Right cardiac atrium (tissue), 5 donors: Measurements from ENCODE around the gene FNDC1. TPM values are rescaled to one million over a fixed set of nuclear protein-coding genes. Genes with fewer than 3 reads are reported as not detected.

Experiments used
- ATAC-seq, 2 donors: fragments of 200-7000 bp; cut with Tn5 transposase; one replicate each; pipeline versions ENCODE4 v1.8.0 to v1.9.1; 2020; ENCODE audit warnings: moderate library complexity in 2 of 2, mild to moderate bottlenecking in 1 of 2
- DNase-seq, 3 donors: peaks; one replicate each; pipeline ENCODE4 v3.0.0-alpha.2; 2020
- H3K27ac ChIP-seq: one replicate; pipeline ENCODE4 v1.5.1; 2013; ENCODE audit warnings: mild to moderate bottlenecking, low read length, control low read depth, moderate library complexity
- H3K27me3 ChIP-seq: one replicate; pipeline ENCODE4 v1.6.1; 2013; ENCODE audit not compliant: control insufficient read depth, insufficient read depth
- H3K4me1 ChIP-seq: one replicate; pipeline ENCODE4 v1.6.1; 2013; ENCODE audit warnings: low read length; ENCODE audit not compliant: control insufficient read depth, insufficient read depth
- H3K4me3 ChIP-seq: one replicate; pipeline ENCODE4 v1.5.1; 2013; ENCODE audit warnings: low read length, control low read depth
- H3K9me3 ChIP-seq: one replicate; pipeline ENCODE4 v1.6.1; 2013; ENCODE audit warnings: low read length; ENCODE audit not compliant: control insufficient read depth
- WGBS: extraction: QIAGEN DNeasy Blood & Tissue Kit; methylation state at CpG from one replicate; pipeline ENCODE4 v1.1.7; 2013; 5-methylcytosine and 5-hydroxymethylcytosine counted together
- intact Hi-C, 4 donors: fragments of 100-400 bp; cut with DNase I; formaldehyde crosslinking; loops; one replicate each; pipeline versions ENCODE4 v1.11.0 to v1.14.0; 2022 to 2023
- polyA plus RNA-seq: library from polyadenylated mRNA; stranded (reverse); fragments of 200-250 nt; gene quantifications from one replicate; pipeline ENCODE4 v1.2.3, GENCODE V29; 2013
- total RNA-seq, 4 donors: library from RNA; stranded (reverse); fragmentation: NEBNext Ultra II Directional; extraction: Animal tissue kit (Norgen Biotek cat#: 25700); gene quantifications; one replicate each; pipeline ENCODE4 v1.2.1, GENCODE V29; 2021
- donor health status: healthy with polysubstance abuse.
- donor health status: DM: no; HTN: yes; CAD: no.
- donor health status: DM: no; HTN: no; CAD: no.
- donor health status: DM: no; HTN: yes; CAD: no; lungs with severe emphysema.
- donor health status: DM: yes; HTN: yes; CAD: no.

FNDC1 gene
- total and polyA plus RNA-seq, 5 donors, result 0.07 to 1.3 (median 0.36) TPM

- DNase-seq (no peak), ATAC-seq (no peak)
- no peak overlapping the region for H3K4me3 ChIP-seq
- no peaks in the 10 kb centered on the region for H3K27me3 ChIP-seq
- no peaks in the 10 kb centered on the region for H3K9me3 ChIP-seq
- no peak overlapping the region for H3K27ac ChIP-seq
- intact Hi-C loops, result no loop called here
- H3K4me1 ChIP-seq, result no peaks in the 10 kb centered on the region
- WGBS, result 31% methylated on average over 1 of the region's 1 CpG
Measured at GRCh38 chr6:159156089-159156488, 13.1 kb upstream of the FNDC1 start.

GRCh38 chr6:159157431-159157830 is 11.8 kb upstream of the FNDC1 start:
- H3K27me3 ChIP-seq, result no peaks in the 10 kb centered on the region
- no peaks in the 10 kb centered on the region for H3K9me3 ChIP-seq
- 45% methylated on average over 2 of the region's 2 CpGs for WGBS
- H3K27ac ChIP-seq, result no peak overlapping the region
- H3K4me3 ChIP-seq, result no peak overlapping the region
- ATAC-seq (no peak), DNase-seq (no peak)
- H3K4me1 ChIP-seq, result no peaks in the 10 kb centered on the region
- intact Hi-C loops, result no loop called here

- ATAC-seq, result no peak
- Histone ChIP-seq H3K4me1 (no peaks in the 10 kb centered on the region), H3K9me3 (no peaks in the 10 kb centered on the region), H3K27me3 (no peaks in the 10 kb centered on the region), H3K4me3 (no peak overlapping the region), H3K27ac (no peak overlapping the region)
- no peak for DNase-seq
- intact Hi-C loops, result no loop called here
- WGBS, result 78% methylated on average over 3 of the region's 3 CpGs
Measured at GRCh38 chr6:159161839-159162238, 7.4 kb upstream of the FNDC1 start.

- WGBS, result 44% methylated on average over 5 of the region's 5 CpGs
- intact Hi-C loops, result no loop called here
- H3K4me1 ChIP-seq, result no peaks in the 10 kb centered on the region
- H3K9me3 ChIP-seq, result no peaks in the 10 kb centered on the region
- H3K27ac ChIP-seq, result no peak overlapping the region
- no peak for ATAC-seq
- no peak overlapping the region for H3K4me3 ChIP-seq
- H3K27me3 ChIP-seq, result no peaks in the 10 kb centered on the region
- DNase-seq, result no peak
Measured at GRCh38 chr6:159163901-159164370, 5.3 kb upstream of the FNDC1 start.

GRCh38 chr6:159168536-159169192 is 536 bp upstream of the FNDC1 start:
- 3% methylated on average over 43 of the region's 43 CpGs for WGBS
- H3K9me3 ChIP-seq, result no peaks in the 10 kb centered on the region
- peak overlapping the region; percentile 36 for H3K4me3 ChIP-seq
- ATAC-seq, result peak; percentile 74 to 77
- no peaks in the 10 kb centered on the region for H3K27me3 ChIP-seq
- H3K27ac ChIP-seq, result no peak overlapping the region
- H3K4me1 ChIP-seq, result no peaks in the 10 kb centered on the region
- intact Hi-C loops, result no loop called here
- DNase-seq, result peak; percentile 54 to 80 (median 77)

GRCh38 chr6:159169557-159170332 is 545 bp downstream of the FNDC1 start:
- H3K9me3 ChIP-seq, result no peaks in the 10 kb centered on the region
- no peak overlapping the region for H3K27ac ChIP-seq
- WGBS, result 1% methylated on average over 87 of the region's 87 CpGs
- no peaks in the 10 kb centered on the region for H3K4me1 ChIP-seq
- intact Hi-C loops, result loop anchor here (5.0 to 10.0 kb wide), 3 partner anchors 295 to 485 kb away; no protein-coding TSS in a partner anchor
- peak overlapping the region; percentile 36 for H3K4me3 ChIP-seq
- DNase-seq (peak; percentile 18 to 70 (median 61)), ATAC-seq (peak in 1 of 2 donors; percentile 36)
- no peaks in the 10 kb centered on the region for H3K27me3 ChIP-seq

GRCh38 chr6:159170333-159170672 is 1.1 kb downstream of the FNDC1 start:
- Histone ChIP-seq H3K4me1 (no peaks in the 10 kb centered on the region), H3K27ac (no peak overlapping the region), H3K4me3 (no peak overlapping the region), H3K9me3 (no peaks in the 10 kb centered on the region), H3K27me3 (no peaks in the 10 kb centered on the region)
- 5% methylated on average over 7 of the region's 7 CpGs for WGBS
- DNase-seq (no peak), ATAC-seq (no peak)
- intact Hi-C loops, result loop anchor here (5.0 to 10.0 kb wide), 3 partner anchors 294 to 484 kb away; no protein-coding TSS in a partner anchor

- no peaks in the 10 kb centered on the region for H3K9me3 ChIP-seq
- intact Hi-C loops, result loop anchor here (5.0 to 10.0 kb wide), 3 partner anchors 294 to 484 kb away; no protein-coding TSS in a partner anchor
- DNase-seq (peak; percentile 25 to 57 (median 44)), ATAC-seq (peak; percentile 30 to 57)
- no peak overlapping the region for H3K4me3 ChIP-seq
- H3K27ac ChIP-seq, result no peak overlapping the region
- 29% methylated on average over 13 of the region's 13 CpGs for WGBS
- no peaks in the 10 kb centered on the region for H3K27me3 ChIP-seq
- H3K4me1 ChIP-seq, result no peaks in the 10 kb centered on the region
Measured at GRCh38 chr6:159170999-159171712, 2.0 kb downstream of the FNDC1 start.

GRCh38 chr6:159172091-159172491 is 2.9 kb downstream of the FNDC1 start:
- intact Hi-C loops, result loop anchor here (5.0 to 10.0 kb wide), 3 partner anchors 293 to 483 kb away; no protein-coding TSS in a partner anchor
- Histone ChIP-seq H3K4me1 (no peaks in the 10 kb centered on the region), H3K9me3 (no peaks in the 10 kb centered on the region), H3K27ac (no peak overlapping the region), H3K4me3 (no peak overlapping the region), H3K27me3 (no peaks in the 10 kb centered on the region)
- ATAC-seq (no peak), DNase-seq (no peak)
- WGBS, result 40% methylated on average over 1 of the region's 1 CpG

- intact Hi-C loops, result loop anchor here (5.0 to 10.0 kb wide), 3 partner anchors 290 to 480 kb away; no protein-coding TSS in a partner anchor
- H3K27me3 ChIP-seq, result no peaks in the 10 kb centered on the region
- H3K9me3 ChIP-seq, result no peaks in the 10 kb centered on the region
- ATAC-seq (peak; percentile 88 to 89), DNase-seq (peak; percentile 74 to 90 (median 87))
- H3K4me3 ChIP-seq, result no peak overlapping the region
- 7% methylated on average over 19 of the region's 19 CpGs for WGBS
- no peak overlapping the region for H3K27ac ChIP-seq
- no peaks in the 10 kb centered on the region for H3K4me1 ChIP-seq
Measured at GRCh38 chr6:159174263-159174969, 5.2 kb downstream of the FNDC1 start.
